GM12873 (cell line): Measurements from ENCODE around the gene FSTL4.

Experiments
- CTCF ChIP-seq: IDR thresholded peaks from 2 replicates; pipeline ENCODE4 v1.5.1; 2012; ENCODE audit warnings: low read depth, mild to moderate bottlenecking, moderate library complexity, low read length, control low read depth; ENCODE audit not compliant: insufficient read depth; ENCODE audit errors: missing control alignments

FSTL4 gene

DNA sequence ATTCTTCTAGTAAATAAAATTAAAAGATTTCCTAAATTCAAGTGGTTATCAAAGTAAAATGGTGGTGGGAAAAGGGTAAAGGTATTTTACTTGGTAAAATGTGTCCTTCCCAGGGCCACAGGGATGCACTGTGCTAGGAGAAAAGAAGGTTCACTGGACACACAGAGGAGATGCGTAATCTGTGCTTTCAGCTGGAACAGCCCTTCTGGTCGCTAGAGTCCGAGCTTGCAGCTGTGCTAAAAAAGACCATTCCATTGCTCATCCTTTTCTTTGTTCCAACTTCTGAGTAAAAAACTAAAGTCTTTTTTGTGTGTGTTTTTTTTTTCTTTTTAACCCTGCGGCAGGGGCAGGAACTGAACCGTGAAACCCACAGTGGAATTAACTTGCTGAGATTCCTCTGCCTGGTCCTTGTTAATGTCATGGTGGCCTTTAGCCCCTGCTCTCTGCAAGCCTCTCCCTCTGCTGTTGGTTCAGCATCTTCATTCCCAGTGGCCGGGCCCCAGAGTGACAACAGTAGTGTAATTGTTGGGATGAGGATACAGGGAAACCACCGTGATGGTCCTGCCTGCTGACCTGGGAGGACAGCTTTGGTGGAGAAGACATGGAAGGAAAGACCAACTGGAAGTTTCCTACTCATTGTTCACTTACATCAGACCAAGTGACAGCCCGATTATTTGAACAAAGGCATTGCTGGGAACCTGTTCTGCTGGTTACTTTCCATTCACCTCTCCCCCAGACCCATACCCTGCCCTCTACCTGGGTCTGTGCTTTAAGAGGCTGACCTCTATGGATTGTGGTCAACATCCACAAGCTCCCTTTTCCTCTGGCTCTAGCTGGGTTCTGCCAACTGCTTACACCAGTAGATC is 31.9 kb upstream of the FSTL4 start:
- TF ChIP-seq CTCF: no peak

DNA sequence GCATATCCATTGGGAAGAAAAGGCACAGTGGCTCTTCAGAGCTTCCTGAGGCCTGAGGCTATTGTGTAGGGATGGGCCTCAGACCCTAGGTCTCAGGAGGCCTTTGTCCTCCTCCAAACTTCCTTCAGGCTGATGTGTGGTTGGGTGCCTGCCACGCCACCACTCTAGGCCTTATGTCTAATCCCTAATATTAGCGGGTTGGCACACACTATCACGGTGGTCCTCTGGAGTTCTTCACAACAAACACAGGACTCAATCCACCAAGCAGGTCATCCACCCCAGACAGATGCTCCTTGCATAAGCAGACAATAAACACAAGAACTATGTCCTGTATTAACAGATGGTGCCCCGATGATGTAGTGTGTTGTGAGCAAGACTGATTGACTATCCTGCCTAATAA is 31.0 kb upstream of the FSTL4 start:
- no peak for TF ChIP-seq CTCF

DNA sequence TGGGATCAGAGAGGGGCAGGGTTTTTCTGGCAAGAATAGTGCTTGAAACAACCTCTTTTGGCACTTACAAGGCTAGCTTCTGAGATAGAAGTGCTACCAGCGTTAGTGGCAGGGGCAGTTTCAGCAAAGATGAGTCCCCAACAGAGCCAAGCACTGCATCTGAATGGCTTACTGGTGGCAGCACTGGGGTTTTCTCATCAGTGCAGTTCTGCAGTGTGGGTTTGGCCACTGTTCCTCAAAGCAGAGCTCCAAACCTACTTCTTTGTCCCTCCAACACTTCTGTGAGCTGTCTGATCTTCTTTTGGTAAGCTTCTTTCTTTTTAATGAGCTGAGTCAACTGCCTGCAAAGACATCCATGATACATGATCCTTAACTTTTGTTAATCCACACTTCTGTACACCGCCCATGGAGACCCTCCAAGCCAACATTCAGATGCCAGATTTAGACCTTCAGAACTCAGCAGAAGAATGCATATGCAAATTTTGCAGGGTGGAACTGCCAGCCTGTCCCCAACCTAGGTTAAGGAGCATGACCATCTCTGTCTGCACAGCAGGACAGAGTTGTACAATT is 29.9 kb upstream of the FSTL4 start:
- no peak for TF ChIP-seq CTCF

- TF ChIP-seq CTCF: no peak
Measured at GRCh38 chr5:133641683-133642082, 29.3 kb upstream of the FSTL4 start.

DNA sequence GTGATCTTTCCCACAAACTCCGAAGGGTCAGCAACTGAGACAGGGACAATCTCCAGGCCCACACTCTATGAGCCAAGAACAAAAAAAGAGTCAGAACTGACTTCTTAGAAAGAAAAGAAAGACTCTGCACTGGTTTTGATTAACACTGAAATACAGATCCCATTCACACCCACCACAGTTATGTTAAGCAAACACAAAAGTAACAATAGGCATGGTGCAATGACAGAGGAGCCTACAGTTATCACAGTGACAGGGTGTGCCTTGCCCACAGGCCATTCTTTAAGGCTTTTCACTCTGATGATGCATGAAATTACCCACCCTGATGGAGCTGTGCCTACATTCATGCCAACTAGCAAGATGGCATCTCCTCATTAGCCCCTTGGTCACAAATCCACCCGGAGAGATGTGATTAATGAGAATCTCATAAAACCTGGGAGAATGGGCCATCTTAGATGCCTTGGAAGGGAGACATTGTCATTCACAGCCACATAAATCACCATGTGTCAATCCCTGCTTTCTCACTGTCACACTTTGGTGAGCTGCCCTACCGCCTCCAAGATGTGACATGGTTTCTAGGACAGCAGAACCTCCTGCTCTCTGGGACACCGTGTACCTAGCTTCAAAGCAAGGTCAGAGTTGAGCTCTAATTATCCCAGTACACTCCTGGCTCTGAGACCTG is 27.6 kb upstream of the FSTL4 start:
- TF ChIP-seq CTCF: no peak

- TF ChIP-seq CTCF: no peak
Measured at GRCh38 chr5:133638436-133638835, 26.1 kb upstream of the FSTL4 start.

GRCh38 chr5:133637206-133637605 is 24.9 kb upstream of the FSTL4 start:
- TF ChIP-seq CTCF: no peak
